AG10803 (cell line): Measurements from ENCODE around the gene MSI2.

Experiments used
- DNase-seq: peaks from one replicate; pipeline ENCODE4 v3.0.0; 2010; ENCODE audit warnings: low read depth
- H3K4me3 ChIP-seq: 2 replicates; pipeline ENCODE4 v1.5.1; 2011; ENCODE audit warnings: mild to moderate bottlenecking, low read length, control low read depth
- CTCF ChIP-seq: conservative IDR thresholded peaks from 2 replicates; pipeline ENCODE4 v1.5.1; 2011; ENCODE audit warnings: mild to moderate bottlenecking, low read length, control low read depth, inconsistent platforms

The MSI2 gene

DNA sequence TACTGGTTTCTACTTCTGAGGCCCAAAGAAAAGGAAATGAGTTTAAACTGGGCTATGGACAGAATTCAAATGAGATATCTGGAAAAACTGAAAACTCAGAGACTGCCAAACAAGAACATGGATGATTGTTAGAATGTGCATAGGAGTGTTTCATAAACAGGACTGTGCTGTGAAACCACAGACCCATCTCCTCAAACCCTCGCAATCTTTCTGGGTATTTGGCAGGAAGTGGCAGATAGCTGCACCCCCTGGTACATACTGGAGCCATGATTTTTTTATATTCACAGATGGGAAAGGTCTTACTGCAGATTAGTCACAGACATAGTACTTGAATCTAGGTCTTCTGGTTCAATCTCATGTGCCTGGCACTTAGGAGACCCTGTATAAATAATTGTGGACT, 343.8 kb downstream of the MSI2 start:
- DNase-seq: peak; percentile 40
- H3K4me3 ChIP-seq: no peak overlapping the region
- TF ChIP-seq CTCF: no peak

DNA sequence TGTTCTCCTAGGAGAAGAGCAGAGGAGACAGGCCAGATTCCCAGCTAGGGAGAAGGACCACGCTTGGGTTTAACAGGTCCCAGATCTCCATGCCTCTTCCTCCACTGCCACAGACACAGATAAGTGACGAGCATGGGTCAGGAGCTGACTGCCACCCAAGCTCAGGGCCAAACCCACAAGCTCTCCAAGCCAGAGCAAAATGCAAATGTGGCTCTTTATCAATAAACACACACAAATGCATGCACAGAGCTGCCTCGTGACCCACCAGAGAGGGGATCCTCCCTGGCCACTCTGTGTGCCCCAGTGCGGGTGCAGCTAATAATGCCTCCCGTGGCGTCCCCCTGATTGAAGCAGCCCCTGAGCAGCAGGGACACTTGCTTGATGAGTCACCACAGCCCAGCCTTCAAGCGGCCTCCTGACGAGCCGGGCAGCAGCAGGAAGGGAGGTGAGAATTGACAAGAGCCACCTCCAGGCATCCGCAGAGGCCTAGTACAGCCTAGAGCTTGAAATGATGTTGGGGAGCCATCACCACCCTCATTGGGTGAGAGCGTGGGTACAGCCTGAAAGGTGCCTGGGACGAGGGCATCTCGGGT, 344.9 kb downstream of the MSI2 start:
- no peak overlapping the region for H3K4me3 ChIP-seq

DNA sequence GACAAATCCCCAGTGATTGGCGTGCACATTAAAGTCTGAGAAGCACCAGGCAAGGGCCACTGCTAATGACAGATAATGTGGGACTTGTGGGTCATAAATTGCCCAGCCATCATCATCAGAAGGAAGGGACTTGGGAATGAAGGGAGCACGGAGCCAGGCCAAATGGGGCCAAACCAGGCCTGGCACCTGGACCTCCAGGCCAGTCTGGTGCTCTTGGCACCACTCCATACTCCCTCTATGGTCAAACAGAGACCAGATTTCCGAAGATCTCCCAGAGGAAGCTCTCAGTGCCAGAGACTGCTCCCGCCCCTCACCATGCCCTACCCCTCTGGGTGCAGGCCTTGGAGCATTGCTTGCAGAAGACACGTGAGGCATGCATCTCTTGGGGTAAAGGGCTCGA, 346.6 kb downstream of the MSI2 start:
- no peak overlapping the region for H3K4me3 ChIP-seq
- DNase-seq: no peak
- TF ChIP-seq CTCF: no peak

More for the DNA sequence above, 344.9 kb downstream of the MSI2 start:
- no peak for TF ChIP-seq CTCF
- DNase-seq: no peak

GRCh38 chr17:57603546-57603945, 347.2 kb downstream of the MSI2 start:
- DNase-seq: no peak
- H3K4me3 ChIP-seq: no peak overlapping the region
- TF ChIP-seq CTCF: no peak

- TF ChIP-seq CTCF: no peak
- DNase-seq: no peak
- no peak overlapping the region for H3K4me3 ChIP-seq
Measured at GRCh38 chr17:57603978-57604377, 347.7 kb downstream of the MSI2 start.

DNA sequence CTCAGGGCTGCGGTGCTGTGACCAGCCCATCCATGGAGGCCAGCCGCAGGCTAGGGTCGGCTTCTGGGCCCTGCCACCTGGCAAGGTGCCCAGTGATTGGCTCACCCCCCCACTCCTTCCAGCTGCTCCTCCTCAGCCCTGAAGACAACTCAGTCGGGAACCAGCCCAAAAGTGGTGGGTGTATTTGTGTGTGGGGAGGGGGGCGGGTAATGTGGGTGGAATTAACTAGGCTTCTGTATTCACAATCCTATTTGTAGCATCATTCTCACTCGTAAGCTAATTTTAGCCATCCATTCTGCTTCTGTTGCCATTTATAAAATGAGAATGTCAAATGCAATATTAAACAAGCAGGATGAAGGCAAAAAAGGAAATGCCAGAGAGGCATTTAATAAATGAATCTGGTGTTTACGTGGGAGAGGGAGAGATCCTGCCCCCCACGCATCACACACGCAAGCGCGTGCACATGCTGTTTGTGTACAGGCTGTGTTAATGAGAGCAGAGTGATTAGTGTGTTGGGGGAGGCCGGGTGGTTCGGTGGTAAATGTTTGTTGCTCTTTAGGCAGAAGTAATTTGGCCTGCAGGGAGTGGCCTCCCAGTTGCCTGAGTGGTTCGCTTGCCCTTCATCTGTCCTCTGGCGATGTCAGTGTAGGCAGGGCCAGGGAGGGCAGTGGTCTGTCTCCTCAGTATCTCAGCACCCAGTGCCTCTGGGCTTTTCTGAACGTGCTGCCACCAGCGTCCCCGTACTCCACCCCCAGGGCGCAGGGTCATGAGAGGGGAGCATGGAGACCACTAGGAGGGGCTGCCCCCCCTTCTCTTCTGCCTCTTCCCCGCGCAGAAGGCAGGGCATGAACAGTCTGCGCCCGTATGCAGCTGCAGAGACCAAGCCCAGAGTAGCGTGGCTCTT, 348.7 kb downstream of the MSI2 start:
- DNase-seq: peak; percentile 12
- TF ChIP-seq CTCF: no peak
- no peak overlapping the region for H3K4me3 ChIP-seq

- no peak overlapping the region for H3K4me3 ChIP-seq
- TF ChIP-seq CTCF: no peak
- DNase-seq: peak; percentile 45
Measured at GRCh38 chr17:57605675-57606105, 349.4 kb downstream of the MSI2 start.
